GM18507 (cell line): ENCODE measurements around the gene CCNK.

Source experiments
- DNase-seq: peaks from one replicate; pipeline ENCODE4 v3.0.0; 2011; ENCODE audit warnings: low read depth; ENCODE audit not compliant: insufficient read length; ENCODE audit errors: extremely low spot score
- FAIRE-seq: peaks from 2 replicates; lab custom pipeline; 2011; peaks lifted over from hg19 to GRCh38; lab: Jason Lieb, UNC

CCNK gene

GRCh38 chr14:99516871-99517642, 35.8 kb downstream of the CCNK start:
- FAIRE-seq (no peak), DNase-seq (no peak)

DNA sequence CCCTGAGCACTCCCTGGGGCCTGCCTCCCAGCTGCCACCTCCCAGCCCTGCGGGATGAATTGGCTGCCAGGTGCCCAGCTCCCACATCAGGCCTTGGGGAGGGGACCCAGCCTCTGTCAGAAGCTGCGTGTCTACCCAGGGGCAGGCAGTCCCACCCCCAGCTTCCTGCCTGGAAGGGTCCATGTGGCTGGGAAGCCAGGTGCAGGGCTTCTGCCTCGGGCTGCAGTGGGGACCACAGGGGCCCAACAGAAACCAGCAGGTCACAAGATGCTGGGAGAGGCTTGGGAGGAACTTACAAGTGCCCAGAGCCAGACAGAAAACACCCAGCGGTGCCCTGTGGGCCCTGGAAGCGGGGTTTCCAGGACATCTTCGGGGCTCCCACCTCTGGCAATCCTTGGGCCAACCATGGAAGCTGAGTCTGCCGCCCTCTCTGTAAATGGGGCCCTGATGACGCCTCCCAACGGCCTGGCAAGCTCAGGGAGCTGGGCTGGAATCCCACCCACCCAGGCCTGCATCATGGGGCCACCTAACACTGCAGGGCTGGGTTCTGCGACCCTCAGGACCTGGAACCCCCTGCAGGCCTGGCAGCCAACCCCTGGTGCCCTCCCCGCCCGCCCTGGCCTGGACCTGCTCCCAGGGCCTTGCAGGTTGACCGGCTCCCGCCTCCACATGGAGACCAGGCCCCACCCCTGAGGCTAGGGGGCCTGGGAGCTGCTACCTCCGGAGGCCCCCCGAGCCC, 36.6 kb downstream of the CCNK start:
- FAIRE-seq (no peak), DNase-seq (no peak)

DNA sequence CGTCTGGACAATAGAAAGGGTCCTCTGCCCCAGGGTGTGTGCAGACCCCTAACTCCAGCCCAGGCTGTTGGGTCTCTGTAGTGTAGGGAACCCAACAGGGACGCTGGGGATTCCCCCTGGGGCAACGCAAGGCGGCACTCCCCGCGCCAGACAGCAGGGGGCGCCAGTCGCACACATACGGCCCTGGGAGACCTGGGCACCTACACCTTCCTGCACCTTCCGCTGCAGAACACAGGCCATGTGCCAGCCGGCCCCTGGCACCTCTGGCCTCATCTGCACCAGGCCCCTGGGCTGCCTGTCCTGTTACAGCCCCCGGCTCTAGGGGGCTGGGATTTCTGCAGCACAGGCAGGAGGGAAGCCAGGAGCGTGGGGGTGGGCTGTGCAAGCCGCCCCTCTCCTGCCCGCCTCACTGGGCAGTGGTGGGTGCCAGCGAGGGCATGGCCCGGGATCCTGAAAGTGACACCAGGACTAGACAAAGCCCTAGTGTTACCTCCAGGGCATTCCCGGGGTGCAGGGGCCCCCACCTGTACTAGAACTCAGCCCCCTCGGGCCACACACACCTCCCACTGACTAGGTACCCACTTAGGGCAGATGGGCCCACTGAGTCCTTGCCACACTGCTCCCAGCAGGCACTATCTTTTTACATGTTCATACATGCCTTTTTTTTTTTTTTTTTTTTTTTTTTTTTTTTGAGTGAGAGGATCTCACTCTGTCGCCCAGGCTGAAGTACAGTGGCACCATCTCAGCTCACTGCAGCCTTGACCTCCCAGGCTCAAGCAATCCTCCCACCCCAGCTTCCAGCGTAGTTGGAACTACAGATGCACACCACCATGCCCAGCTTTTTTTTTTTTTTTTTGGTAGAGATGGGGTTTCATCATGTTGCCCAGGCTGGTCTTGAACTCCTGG, 37.5 kb downstream of the CCNK start:
- peak; percentile 18 for FAIRE-seq
- DNase-seq, result peak; percentile 73

DNA sequence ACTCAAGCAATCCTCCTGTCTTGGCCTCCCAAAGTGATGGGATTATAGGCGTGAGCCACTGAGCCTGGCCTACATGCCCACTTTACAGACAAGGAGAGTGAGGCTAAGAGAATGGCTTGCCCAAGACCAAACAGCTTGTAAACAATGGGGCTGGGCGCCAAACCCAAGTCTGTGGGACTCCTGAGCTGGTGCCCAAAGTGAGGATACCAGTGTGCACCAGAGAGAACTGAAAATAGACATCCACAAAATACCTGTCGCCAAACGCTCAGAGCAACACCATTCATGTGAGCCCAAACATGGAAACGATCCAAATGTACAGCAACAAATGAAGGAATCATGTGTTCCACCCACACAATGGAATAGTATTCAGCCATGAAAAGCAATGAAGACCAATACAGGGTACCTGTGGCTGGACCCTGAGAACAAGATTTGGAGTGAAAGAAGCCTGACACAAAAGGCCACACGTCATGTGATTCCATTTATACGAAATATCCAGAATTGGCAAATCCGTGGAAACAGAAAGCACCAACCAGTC, 38.2 kb downstream of the CCNK start:
- FAIRE-seq (no peak), DNase-seq (no peak)

GRCh38 chr14:99519931-99520421, 38.8 kb downstream of the CCNK start:
- FAIRE-seq, result no peak
- DNase-seq, result no peak

- FAIRE-seq (no peak), DNase-seq (no peak)
These were observed 39.4 kb downstream of the CCNK start for GRCh38 chr14:99520571-99521081.

DNA sequence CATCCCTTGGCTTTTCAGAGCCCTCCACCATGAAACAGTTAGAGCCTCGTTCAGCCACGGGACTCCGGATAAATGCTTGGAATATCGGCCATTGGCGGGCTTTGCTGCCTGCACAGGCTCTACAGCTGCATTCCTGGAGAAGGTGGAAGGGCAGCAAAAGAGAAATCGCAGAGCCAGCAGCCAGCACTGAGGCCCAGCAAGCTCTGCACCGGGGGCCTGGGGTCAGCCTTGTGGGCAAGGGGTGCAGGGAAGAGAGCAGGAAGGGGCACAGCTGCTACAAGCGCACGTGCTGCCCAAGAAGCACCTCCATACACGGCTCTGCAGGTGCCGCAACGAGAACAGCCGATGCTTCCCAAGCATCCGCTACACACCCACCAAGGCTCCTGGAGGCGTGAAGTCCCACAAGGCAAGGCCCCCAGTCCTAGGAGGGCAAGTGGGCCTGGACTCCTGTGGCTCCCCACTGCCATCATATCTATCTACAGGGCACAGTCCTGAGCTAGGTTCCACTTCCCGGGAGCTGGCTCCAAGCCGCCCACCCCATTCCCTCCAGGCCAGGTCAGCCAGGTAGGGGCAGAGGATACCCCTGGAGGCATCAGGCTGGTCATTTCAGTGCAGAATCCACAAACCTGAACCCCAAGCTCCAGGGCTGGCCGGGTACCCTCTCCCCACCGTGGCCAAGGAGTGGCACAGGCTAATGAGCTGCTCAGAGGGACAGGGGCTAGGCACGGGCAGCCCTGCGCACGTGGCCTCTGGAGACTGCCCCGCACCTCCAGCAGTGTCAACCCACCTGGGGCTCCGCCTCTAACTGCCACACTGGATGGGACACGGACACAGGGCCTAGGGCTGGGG, 40.2 kb downstream of the CCNK start:
- FAIRE-seq (no peak), DNase-seq (no peak)

DNA sequence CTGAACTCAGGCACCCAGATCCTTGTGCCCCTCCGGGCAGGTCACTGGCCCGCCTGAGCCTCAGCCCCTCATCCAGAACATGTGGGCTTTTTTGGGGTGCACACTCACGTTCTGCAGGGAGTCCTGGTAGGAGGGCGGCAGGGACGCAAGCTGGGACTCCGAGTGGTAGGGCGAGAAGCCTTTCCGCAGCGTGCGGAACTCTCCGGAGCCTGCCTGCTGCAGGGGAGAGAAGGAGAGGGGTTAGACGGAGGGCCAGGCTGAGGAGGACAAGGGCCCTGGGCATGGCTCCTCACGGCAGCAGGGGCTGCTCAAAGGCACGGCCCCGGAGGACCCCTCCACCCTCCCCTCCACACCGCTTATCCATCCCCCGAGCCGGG, 40.8 kb downstream of the CCNK start:
- DNase-seq (no peak), FAIRE-seq (no peak)

DNA sequence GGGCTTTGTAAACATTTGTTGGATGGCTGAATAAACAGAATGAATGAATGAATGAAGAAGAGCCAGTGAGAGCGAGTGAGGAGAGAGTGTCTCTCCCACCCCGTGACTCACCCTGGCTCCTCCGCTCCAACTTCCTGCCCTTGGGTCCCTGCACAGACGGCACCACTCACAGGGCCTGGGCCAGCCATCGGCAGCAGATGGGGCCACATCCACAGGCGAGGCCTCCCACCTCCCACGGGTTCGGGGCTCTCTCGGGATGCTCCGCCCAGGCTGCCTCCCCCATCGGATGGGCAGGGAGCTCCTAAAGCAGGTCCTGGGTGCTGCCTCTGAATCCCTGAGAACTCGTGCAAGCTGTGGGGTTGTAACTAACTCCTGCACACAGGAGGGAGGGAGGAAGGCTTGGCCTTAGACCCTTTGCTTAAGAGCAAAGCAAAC, 41.3 kb downstream of the CCNK start:
- FAIRE-seq, result no peak
- DNase-seq, result no peak

GRCh38 chr14:99522934-99523703, 41.9 kb downstream of the CCNK start:
- FAIRE-seq (no peak), DNase-seq (no peak)

- DNase-seq (no peak), FAIRE-seq (no peak)
These were observed 42.5 kb downstream of the CCNK start for GRCh38 chr14:99523704-99524055.

- DNase-seq, result no peak
- no peak for FAIRE-seq
These were observed 43.0 kb downstream of the CCNK start for GRCh38 chr14:99524091-99524661.

- no peak for DNase-seq
- no peak for FAIRE-seq
These were observed 43.8 kb downstream of the CCNK start for GRCh38 chr14:99524804-99525698.

DNA sequence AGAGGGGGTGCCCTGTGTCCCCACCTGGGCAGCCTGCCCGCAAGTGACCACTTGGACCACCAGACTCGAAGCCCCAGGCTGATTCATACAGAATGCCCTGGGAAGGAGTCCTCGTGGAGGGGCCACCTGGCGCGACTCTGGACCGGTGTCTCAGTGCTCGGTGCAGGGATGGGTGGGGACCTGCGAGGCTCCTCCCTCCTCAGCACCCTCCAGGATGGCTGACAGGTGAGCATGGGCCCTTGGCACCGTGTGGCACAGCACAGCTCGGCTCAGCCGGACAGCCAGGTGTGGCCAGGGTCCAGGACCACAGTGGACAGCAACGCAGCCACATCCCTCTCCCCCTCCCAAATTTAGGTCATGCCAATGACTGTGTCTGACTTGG, 44.5 kb downstream of the CCNK start:
- DNase-seq (no peak), FAIRE-seq (no peak)

DNA sequence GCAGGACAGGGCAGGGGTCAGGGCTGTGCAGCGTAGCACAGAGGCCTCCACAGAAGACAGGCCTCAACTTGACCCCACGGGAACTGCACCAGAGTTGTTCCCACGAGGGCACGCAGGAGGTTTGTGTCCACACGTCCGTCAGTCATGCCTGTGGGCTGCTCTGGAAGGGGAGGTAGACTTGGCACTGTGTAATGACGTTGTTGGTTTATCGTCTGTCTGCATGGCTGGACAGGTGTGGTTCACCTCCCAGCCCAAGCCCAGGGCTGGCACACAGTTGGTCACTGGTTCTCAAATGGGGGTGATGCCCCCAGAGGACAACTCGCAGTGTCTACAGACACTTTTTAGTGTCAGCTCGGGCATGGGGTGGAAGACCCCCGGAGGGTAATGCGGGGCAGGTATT, 45.8 kb downstream of the CCNK start:
- FAIRE-seq, result no peak
- no peak for DNase-seq

DNA sequence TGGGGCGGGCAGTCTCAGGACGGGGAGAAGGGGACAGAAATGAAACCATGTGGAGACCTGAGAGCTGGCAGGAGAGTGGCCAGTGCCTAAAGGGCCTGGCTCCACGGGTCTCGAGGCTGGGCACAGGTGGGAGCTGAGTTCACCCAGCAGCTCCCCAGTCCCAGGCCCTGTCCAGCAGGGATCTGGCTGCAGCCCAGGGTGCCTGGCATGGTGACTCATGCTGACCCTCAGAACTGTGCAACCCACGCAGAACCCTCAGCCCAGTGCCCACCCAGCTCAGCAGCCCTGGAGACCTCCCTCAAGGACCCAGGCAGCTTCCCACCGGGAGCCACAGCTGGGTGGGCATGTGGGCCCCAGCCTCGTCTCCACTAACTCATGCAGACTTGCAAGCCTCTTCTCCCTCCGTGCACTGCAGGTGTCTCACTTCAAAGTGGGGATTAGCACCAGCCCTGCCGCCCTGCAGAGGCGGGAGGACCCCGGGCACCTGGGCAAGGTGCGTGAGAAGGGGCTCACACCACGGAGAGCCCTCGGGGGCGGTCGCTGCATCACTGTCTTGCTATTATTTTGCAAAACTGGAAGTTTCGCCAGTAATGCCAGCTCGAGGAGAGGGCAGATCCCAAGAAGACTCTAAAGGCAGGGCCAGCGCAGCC, 46.3 kb downstream of the CCNK start:
- FAIRE-seq, result no peak
- DNase-seq, result no peak
